HG02840 (cell line): ENCODE data around the gene SLC5A4.

Experiments used
- ATAC-seq: cut with Tn5 transposase; IDR thresholded peaks from one replicate; pipeline ENCODE4 v1.9.1; 2021; ENCODE audit warnings: mild to moderate bottlenecking, moderate library complexity, moderate number of reproducible peaks; ENCODE audit not compliant: unreplicated experiment, low FRiP score

The SLC5A4 gene

DNA sequence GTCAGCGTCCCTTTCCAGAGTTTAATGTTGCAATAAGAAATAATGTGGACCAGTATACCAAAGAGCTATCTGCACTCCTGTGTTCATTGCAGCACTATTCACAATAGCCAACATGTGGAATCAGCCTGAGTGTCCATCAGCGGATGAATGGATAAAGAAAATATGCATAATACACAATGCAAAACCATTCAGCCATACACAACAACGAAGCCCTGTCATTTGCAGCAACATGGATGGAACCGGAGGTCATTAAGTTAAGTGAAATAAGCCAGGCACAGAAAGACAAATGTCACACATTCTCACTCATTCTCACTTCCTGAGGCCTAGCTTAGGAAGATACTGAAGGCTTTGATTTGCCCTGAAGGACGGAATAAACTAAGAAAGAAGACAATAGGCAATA lies 22.1 kb downstream of the SLC5A4 start:
- no peak for ATAC-seq

- no peak for ATAC-seq
These were observed 22.8 kb downstream of the SLC5A4 start for GRCh38 chr22:32232191-32232830.

- no peak for ATAC-seq
These were observed 28.6 kb downstream of the SLC5A4 start for GRCh38 chr22:32226326-32227104.

DNA sequence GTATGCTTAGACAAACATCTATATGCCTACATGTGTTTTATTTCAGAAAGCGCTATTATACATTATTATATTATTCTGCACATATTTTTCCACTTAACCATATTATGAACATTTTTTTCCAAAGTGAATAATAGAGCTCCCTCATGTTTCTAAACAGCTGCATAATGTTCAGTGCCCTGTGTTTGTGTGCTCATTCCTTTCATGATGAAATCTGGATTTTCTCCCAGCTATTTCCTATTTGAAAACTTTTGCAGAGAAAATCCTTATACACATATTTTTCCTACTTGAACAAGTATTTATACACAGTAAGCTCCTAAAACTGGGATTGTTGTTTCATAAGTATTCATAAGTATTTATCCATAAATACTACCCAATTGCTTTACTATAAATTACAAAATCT lies 32.2 kb downstream of the SLC5A4 start:
- no peak for ATAC-seq

- ATAC-seq: no peak
These were observed 36.1 kb downstream of the SLC5A4 start for GRCh38 chr22:32219026-32219425.

- ATAC-seq: no peak
These were observed 36.7 kb downstream of the SLC5A4 start for GRCh38 chr22:32218470-32218869.

- ATAC-seq: no peak
These were observed 37.7 kb downstream of the SLC5A4 start for GRCh38 chr22:32217465-32217864.

DNA sequence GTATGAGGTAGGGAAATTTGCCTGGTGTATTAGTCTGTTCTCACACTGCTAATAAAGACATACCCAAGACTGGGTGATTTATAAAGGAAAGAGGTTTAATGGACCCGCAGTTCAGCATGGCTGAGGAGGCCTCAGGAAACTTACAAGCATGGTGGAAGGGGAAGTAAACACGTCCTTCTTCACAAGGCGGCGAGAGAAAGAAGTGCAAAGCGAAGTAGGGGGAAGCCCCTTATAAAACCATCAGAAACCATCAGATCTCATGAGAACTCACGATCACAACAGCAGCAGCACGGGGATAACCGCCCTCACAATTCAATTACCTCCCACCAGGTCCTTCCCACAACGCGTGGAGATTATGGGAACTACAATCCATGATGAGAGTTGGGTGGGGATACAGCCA lies 38.2 kb downstream of the SLC5A4 start:
- ATAC-seq: no peak

DNA sequence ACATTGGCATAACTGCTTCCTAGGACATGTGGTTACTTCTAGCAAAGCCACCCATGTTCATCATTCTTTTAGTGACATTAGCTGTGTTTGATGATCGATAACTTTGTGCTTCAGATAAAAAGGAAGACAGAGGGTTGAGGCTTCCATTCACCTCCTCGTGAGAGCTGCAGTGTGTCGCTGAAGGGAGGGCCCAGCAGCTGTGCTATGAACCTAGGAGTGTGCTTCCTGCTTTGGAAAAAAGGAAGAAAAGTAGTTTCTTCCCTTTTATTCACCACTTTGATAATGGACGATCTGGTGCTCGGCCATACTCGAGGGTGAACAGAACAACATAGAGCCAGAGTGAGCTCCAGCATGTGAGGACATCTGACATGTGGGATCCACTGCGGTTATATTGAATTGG lies 44.1 kb downstream of the SLC5A4 start:
- no peak for ATAC-seq

DNA sequence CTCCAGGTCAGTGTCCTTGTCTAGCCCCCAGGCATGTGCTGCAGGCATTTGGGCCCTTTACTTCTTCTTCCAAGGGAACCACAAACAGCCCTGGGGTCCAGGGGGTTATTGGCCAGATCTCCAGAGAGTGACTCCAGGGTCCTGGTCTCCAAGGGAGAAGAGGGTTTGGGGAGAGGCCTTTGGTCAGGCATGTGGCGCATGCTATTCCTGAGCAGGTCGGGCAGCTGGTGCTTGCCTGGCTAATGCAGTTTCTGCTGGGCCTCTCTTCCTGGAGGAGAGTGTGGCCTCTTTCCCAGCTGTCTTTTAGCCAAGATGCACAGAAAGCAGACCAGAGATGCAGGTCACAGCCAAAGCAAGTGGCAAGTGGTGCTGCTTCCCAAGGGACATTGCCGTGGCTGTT lies 46.5 kb downstream of the SLC5A4 start:
- ATAC-seq: no peak

GRCh38 chr22:32207971-32208480 lies 47.1 kb downstream of the SLC5A4 start:
- no peak for ATAC-seq

- no peak for ATAC-seq
These were observed 48.1 kb downstream of the SLC5A4 start for GRCh38 chr22:32206774-32207758.

DNA sequence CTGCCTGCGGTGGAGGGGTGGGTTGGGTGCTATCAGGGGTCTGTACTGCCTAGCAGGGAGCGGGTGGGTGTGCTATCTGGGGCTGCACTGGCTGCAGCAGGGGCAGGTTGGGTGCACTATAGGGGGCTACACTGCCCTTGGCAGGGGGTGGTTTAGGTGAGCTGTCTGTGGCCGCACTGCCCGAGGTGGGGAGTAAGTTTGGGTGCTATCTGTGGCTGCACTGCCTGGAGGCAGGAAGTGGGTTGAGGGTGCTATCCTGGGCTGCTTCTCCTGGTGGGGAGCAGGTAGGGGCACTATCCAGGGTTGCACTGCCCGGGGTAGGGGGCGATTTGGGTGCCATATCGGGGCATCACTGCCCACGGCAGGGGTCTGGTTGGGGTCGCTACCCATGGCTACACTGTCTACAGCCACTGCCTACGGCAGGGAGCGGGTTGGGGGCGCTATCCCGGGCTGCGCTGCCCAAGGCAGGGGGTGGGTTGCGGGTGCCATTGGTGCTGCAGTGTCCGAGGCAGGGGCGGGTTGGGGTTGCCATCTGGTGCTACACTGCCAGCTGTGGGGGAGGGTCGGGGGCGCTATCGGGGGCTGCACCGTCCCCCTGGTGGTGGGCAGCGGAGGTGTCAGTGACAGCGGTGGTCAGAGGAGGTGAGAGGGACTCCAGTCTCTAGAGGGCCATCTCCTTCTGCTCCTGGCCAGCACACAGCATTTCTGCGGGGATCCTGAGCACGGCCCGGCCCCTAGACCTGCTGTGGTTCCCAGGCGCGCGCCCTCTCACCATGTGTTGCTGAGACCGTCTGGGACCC lies 49.0 kb downstream of the SLC5A4 start:
- ATAC-seq: no peak

- ATAC-seq: no peak
These were observed 50.1 kb downstream of the SLC5A4 start, which contains the start of gene RFPL2 for GRCh38 chr22:32204856-32205722. TSS of gene RFPL2 (minus strand) at chr22:32205073. CDS start at chr22:32202451, 2,622 bp downstream.

DNA sequence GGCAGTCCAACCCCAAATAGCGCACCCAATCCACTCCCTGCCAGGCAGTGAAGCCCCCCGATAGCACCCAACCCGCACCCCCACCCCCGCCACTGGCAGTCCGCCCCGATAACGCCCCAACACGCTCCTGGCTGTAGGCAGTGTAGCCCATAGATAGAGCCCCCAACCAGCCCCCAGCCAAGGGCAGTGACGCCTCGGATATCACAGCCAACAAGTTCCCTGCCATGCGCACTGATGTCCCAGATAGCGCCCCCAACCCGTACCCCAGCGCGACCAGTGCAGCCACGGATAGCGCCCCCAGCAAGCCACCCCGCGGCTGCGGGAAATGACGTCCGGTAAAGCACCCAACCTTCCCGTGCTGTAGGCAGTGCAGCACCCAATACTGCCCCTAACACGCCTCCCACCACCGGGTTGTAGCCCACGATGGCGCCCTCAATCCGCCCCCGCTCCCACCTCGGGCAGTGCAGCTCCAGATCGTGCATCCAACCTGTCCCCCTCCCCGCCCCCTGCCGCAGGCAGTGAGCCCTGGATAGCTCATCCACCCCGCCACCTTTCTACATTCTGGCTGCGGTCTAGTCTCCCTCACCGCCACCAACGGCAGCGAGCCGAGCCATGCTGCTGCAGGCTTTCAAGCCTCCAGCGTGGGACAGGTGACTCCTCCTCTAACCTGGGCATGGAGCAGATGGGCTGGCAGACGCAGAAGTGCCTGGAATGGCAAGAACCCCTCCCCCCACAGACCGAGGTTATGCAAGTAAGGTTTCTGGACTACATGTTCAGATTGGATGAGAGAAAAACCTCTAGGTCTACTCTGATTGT lies 50.9 kb downstream of the SLC5A4 start:
- ATAC-seq: no peak

DNA sequence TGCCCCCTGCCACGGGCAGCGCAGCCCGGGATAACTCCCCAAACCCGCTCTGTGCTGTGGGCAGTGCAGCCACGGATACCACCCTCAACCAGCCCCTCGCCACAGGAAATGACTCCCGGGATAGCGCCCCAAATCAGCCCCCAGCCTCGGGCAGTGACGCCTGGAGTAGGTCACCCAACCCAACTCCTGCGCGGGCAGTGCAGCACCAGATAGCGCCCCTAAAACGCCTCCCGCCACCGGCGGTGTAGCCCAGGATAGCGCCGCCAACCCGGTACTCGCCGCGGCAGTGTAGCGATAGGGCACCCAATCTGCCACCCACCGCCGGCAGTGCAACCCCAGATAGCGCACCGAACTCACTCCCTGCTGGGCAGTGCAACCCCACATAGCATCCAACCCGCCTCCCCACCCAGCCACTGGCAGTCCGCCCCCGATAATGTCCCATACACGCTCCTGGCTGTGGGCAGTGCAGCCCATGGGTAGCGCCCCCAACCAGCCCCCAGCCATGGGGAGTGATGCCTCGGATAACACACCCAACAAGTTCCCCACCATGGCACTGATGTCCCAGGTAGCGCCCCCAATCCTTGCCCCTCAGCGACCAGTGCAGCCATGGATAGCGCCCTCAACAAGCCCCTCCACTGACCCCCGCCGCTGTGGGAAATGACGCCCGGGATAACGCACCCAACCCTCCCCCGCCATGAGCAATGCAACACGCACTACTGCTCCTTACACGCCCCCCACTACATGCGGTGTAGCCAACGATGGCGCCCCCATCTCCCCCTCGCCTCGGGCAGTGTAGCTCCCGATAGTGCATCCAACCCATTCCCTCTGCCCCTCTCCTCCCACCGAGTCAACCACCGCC lies 51.7 kb downstream of the SLC5A4 start:
- no peak for ATAC-seq

DNA sequence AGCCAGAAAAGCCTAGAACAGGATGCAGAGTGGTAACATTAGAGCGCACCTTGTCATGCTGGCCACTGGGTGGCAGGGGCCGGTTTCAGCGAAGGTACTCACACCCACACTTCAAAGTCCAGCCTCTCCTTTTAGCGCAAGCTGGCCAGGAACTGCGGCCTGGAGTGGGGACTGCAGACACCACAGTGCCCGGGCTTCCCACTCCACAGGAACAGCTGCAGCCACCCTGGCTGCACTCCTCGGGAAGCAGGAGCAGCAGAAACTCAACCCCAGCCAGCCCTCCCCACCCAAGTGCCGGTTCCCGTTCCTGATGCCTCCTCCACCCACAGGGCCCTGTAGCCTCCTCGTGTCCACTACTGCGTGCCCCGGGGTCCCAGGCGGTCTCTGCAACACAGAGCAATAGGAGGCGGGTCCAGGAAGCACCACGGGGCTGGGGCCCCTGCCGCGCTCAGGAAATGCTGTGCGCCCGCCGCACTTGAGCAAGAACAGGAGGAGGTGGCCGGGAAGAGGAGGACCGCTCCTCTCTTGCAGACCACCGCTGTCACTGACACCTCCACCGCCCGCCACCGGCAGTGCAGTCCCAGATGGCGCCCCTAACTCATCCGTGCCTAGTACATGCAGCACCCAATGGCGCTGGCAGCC lies 52.5 kb downstream of the SLC5A4 start:
- no peak for ATAC-seq
